ENCODE results near the gene FAIM2.

Gene FAIM2

GRCh38 chr12:49923035-49923644, 19.4 kb upstream of the FAIM2 start:
- 100% methylated on average over 2 of the region's 7 CpGs for WGBS (ENCODE audit: insufficient coverage)
- Histone ChIP-seq H3K9me3 (ENCODE audit: control extremely low read depth in 1 of 5, control insufficient read depth in 4 of 5, insufficient read depth in 2 of 5, low read depth in 1 of 5, low read length in 4 of 5) (no peaks in the 10 kb centered on the region), H3K27me3 (replicated peaks in 2 of 5; ENCODE audit: control insufficient read depth in 4 of 5, insufficient read depth in 5 of 5, low read length in 4 of 5) (peaks cover 0 to 2% (median 0%) of the 10 kb centered on the region in 5 experiments), H3K27ac (ENCODE audit: insufficient read depth in 1 of 2, low read depth in 1 of 2, low read length in 2 of 2, poor library complexity in 1 of 2, severe bottlenecking in 2 of 2) (no peak overlapping the region), H3K4me3 (ENCODE audit: control insufficient read depth in 1 of 7, extremely low read depth in 1 of 7, insufficient read depth in 4 of 7, low read depth in 2 of 7, low read length in 6 of 7) (no peak overlapping the region), H3K4me1 (ENCODE audit: control extremely low read depth in 1 of 4, control insufficient read depth in 4 of 4, insufficient read depth in 4 of 4, low read length in 3 of 4) (no peaks in the 10 kb centered on the region), H3K36me3 (ENCODE audit: control insufficient read depth in 4 of 4, insufficient read depth in 4 of 4, low read length in 3 of 4) (no peaks in the 10 kb centered on the region)
- no peak for DNase-seq
- ChIA-PET POLR2A (interaction anchor here (0.6 kb wide), 1 partner anchor 292 kb away, joined by 3 read pairs; no protein-coding TSS in a partner anchor), CTCF (no interaction called here)

- Histone ChIP-seq H3K4me3 (ENCODE audit: control insufficient read depth in 1 of 7, extremely low read depth in 1 of 7, insufficient read depth in 4 of 7, low read depth in 2 of 7, low read length in 6 of 7) (no peak overlapping the region), H3K9me3 (ENCODE audit: control extremely low read depth in 1 of 5, control insufficient read depth in 4 of 5, insufficient read depth in 2 of 5, low read depth in 1 of 5, low read length in 4 of 5) (no peaks in the 10 kb centered on the region), H3K27ac (ENCODE audit: insufficient read depth in 1 of 2, low read depth in 1 of 2, low read length in 2 of 2, poor library complexity in 1 of 2, severe bottlenecking in 2 of 2) (no peak overlapping the region), H3K36me3 (ENCODE audit: control insufficient read depth in 4 of 4, insufficient read depth in 4 of 4, low read length in 3 of 4) (no peaks in the 10 kb centered on the region), H3K27me3 (replicated peaks in 2 of 5; ENCODE audit: control insufficient read depth in 4 of 5, insufficient read depth in 5 of 5, low read length in 4 of 5) (peaks cover 0 to 7% (median 0%) of the 10 kb centered on the region in 5 experiments), H3K4me1 (ENCODE audit: control extremely low read depth in 1 of 4, control insufficient read depth in 4 of 4, insufficient read depth in 4 of 4, low read length in 3 of 4) (no peaks in the 10 kb centered on the region)
- 84% methylated on average over 8 of the region's 12 CpGs for WGBS (ENCODE audit: insufficient coverage)
- DNase-seq: no peak
- POLR2A ChIA-PET: interaction anchor here (0.6 kb wide), 1 partner anchor 293 kb away, joined by 3 read pairs; no protein-coding TSS in a partner anchor
- CTCF ChIA-PET: no interaction called here
Observed at GRCh38 chr12:49922349-49923034, 18.8 kb upstream of the FAIM2 start.

- WGBS (ENCODE audit: insufficient coverage): 70% methylated on average over 6 of the region's 6 CpGs
- H3K36me3 ChIP-seq (ENCODE audit: control insufficient read depth in 4 of 4, insufficient read depth in 4 of 4, low read length in 3 of 4): no peaks in the 10 kb centered on the region
- no peaks in the 10 kb centered on the region for H3K9me3 ChIP-seq (ENCODE audit: control extremely low read depth in 1 of 5, control insufficient read depth in 4 of 5, insufficient read depth in 2 of 5, low read depth in 1 of 5, low read length in 4 of 5)
- no peaks in the 10 kb centered on the region for H3K4me1 ChIP-seq (ENCODE audit: control extremely low read depth in 1 of 4, control insufficient read depth in 4 of 4, insufficient read depth in 4 of 4, low read length in 3 of 4)
- no peak overlapping the region for H3K4me3 ChIP-seq (ENCODE audit: control insufficient read depth in 1 of 7, extremely low read depth in 1 of 7, insufficient read depth in 4 of 7, low read depth in 2 of 7, low read length in 6 of 7)
- H3K27me3 ChIP-seq (replicated peaks in 2 of 5; ENCODE audit: control insufficient read depth in 4 of 5, insufficient read depth in 5 of 5, low read length in 4 of 5): peaks cover 0 to 10% (median 0%) of the 10 kb centered on the region in 5 experiments
- ChIA-PET CTCF (no interaction called here), POLR2A (no interaction called here)
- H3K27ac ChIP-seq (ENCODE audit: insufficient read depth in 1 of 2, low read depth in 1 of 2, low read length in 2 of 2, poor library complexity in 1 of 2, severe bottlenecking in 2 of 2): no peak overlapping the region
- no peak for DNase-seq
Observed at GRCh38 chr12:49921936-49922335, 18.2 kb upstream of the FAIM2 start.

GRCh38 chr12:49921299-49921698, 17.6 kb upstream of the FAIM2 start:
- 61% methylated on average over 3 of the region's 3 CpGs for WGBS (ENCODE audit: insufficient coverage)
- H3K4me1 ChIP-seq (ENCODE audit: control extremely low read depth in 1 of 4, control insufficient read depth in 4 of 4, insufficient read depth in 4 of 4, low read length in 3 of 4): no peaks in the 10 kb centered on the region
- no peak overlapping the region for H3K4me3 ChIP-seq (ENCODE audit: control insufficient read depth in 1 of 7, extremely low read depth in 1 of 7, insufficient read depth in 4 of 7, low read depth in 2 of 7, low read length in 6 of 7)
- H3K27me3 ChIP-seq (replicated peaks in 2 of 5; ENCODE audit: control insufficient read depth in 4 of 5, insufficient read depth in 5 of 5, low read length in 4 of 5): peaks cover 0 to 10% (median 0%) of the 10 kb centered on the region in 5 experiments
- no peaks in the 10 kb centered on the region for H3K9me3 ChIP-seq (ENCODE audit: control extremely low read depth in 1 of 5, control insufficient read depth in 4 of 5, insufficient read depth in 2 of 5, low read depth in 1 of 5, low read length in 4 of 5)
- H3K36me3 ChIP-seq (ENCODE audit: control insufficient read depth in 4 of 4, insufficient read depth in 4 of 4, low read length in 3 of 4): no peaks in the 10 kb centered on the region
- no peak for DNase-seq
- ChIA-PET CTCF (no interaction called here), POLR2A (no interaction called here)
- no peak overlapping the region for H3K27ac ChIP-seq (ENCODE audit: insufficient read depth in 1 of 2, low read depth in 1 of 2, low read length in 2 of 2, poor library complexity in 1 of 2, severe bottlenecking in 2 of 2)

- no CpG with 5 or more reads among the region's 3 CpGs for WGBS (ENCODE audit: insufficient coverage)
- H3K27me3 ChIP-seq (replicated peaks in 2 of 5; ENCODE audit: control insufficient read depth in 4 of 5, insufficient read depth in 5 of 5, low read length in 4 of 5): peaks cover 0 to 10% (median 0%) of the 10 kb centered on the region in 5 experiments
- no peaks in the 10 kb centered on the region for H3K36me3 ChIP-seq (ENCODE audit: control insufficient read depth in 4 of 4, insufficient read depth in 4 of 4, low read length in 3 of 4)
- no peaks in the 10 kb centered on the region for H3K9me3 ChIP-seq (ENCODE audit: control extremely low read depth in 1 of 5, control insufficient read depth in 4 of 5, insufficient read depth in 2 of 5, low read depth in 1 of 5, low read length in 4 of 5)
- no peaks in the 10 kb centered on the region for H3K4me1 ChIP-seq (ENCODE audit: control extremely low read depth in 1 of 4, control insufficient read depth in 4 of 4, insufficient read depth in 4 of 4, low read length in 3 of 4)
- CTCF ChIA-PET: no interaction called here
- no peak overlapping the region for H3K27ac ChIP-seq (ENCODE audit: insufficient read depth in 1 of 2, low read depth in 1 of 2, low read length in 2 of 2, poor library complexity in 1 of 2, severe bottlenecking in 2 of 2)
- no peak for DNase-seq
- POLR2A ChIA-PET: no interaction called here
- H3K4me3 ChIP-seq (ENCODE audit: control insufficient read depth in 1 of 7, extremely low read depth in 1 of 7, insufficient read depth in 4 of 7, low read depth in 2 of 7, low read length in 6 of 7): no peak overlapping the region
Observed at GRCh38 chr12:49920915-49921286, 17.2 kb upstream of the FAIM2 start.

- Histone ChIP-seq H3K4me1 (ENCODE audit: control extremely low read depth in 1 of 4, control insufficient read depth in 4 of 4, insufficient read depth in 4 of 4, low read length in 3 of 4) (no peaks in the 10 kb centered on the region), H3K4me3 (ENCODE audit: control insufficient read depth in 1 of 7, extremely low read depth in 1 of 7, insufficient read depth in 4 of 7, low read depth in 2 of 7, low read length in 6 of 7) (no peak overlapping the region), H3K36me3 (ENCODE audit: control insufficient read depth in 4 of 4, insufficient read depth in 4 of 4, low read length in 3 of 4) (no peaks in the 10 kb centered on the region), H3K27ac (ENCODE audit: insufficient read depth in 1 of 2, low read depth in 1 of 2, low read length in 2 of 2, poor library complexity in 1 of 2, severe bottlenecking in 2 of 2) (no peak overlapping the region), H3K27me3 (replicated peaks in 2 of 5; ENCODE audit: control insufficient read depth in 4 of 5, insufficient read depth in 5 of 5, low read length in 4 of 5) (peaks cover 0 to 10% (median 0%) of the 10 kb centered on the region in 5 experiments), H3K9me3 (ENCODE audit: control extremely low read depth in 1 of 5, control insufficient read depth in 4 of 5, insufficient read depth in 2 of 5, low read depth in 1 of 5, low read length in 4 of 5) (no peaks in the 10 kb centered on the region)
- ChIA-PET POLR2A (no interaction called here), CTCF (no interaction called here)
- 63% methylated on average over 6 of the region's 12 CpGs for WGBS (ENCODE audit: insufficient coverage)
- DNase-seq: no peak
Observed at GRCh38 chr12:49920241-49920914, 16.7 kb upstream of the FAIM2 start.

- Histone ChIP-seq H3K9me3 (ENCODE audit: control extremely low read depth in 1 of 5, control insufficient read depth in 4 of 5, insufficient read depth in 2 of 5, low read depth in 1 of 5, low read length in 4 of 5) (no peaks in the 10 kb centered on the region), H3K4me1 (ENCODE audit: control extremely low read depth in 1 of 4, control insufficient read depth in 4 of 4, insufficient read depth in 4 of 4, low read length in 3 of 4) (no peaks in the 10 kb centered on the region), H3K4me3 (ENCODE audit: control insufficient read depth in 1 of 7, extremely low read depth in 1 of 7, insufficient read depth in 4 of 7, low read depth in 2 of 7, low read length in 6 of 7) (no peak overlapping the region), H3K27me3 (replicated peaks in 2 of 5; ENCODE audit: control insufficient read depth in 4 of 5, insufficient read depth in 5 of 5, low read length in 4 of 5) (peaks cover 0 to 10% (median 0%) of the 10 kb centered on the region in 5 experiments), H3K36me3 (ENCODE audit: control insufficient read depth in 4 of 4, insufficient read depth in 4 of 4, low read length in 3 of 4) (no peaks in the 10 kb centered on the region), H3K27ac (ENCODE audit: insufficient read depth in 1 of 2, low read depth in 1 of 2, low read length in 2 of 2, poor library complexity in 1 of 2, severe bottlenecking in 2 of 2) (no peak overlapping the region)
- WGBS (ENCODE audit: insufficient coverage): 100% methylated on average over 5 of the region's 5 CpGs
- DNase-seq: no peak
- ChIA-PET CTCF (interaction anchor here (0.6 to 1.8 kb wide), 2 partner anchors 16 to 135 kb away, joined by 3 to 4 read pairs; no protein-coding TSS in a partner anchor), POLR2A (interaction anchor here (0.6 kb wide), 1 partner anchor 108 kb away, joined by 3 read pairs; no protein-coding TSS in a partner anchor)
Observed at GRCh38 chr12:49917788-49918173, 14.1 kb upstream of the FAIM2 start.

Measured in common myeloid progenitor, CD34-positive (primary cell).